PC-9 (cell line): ENCODE data around the gene KIFC3. TPM values are rescaled to one million over a fixed set of nuclear protein-coding genes. Genes with fewer than 3 reads are reported as not detected.

Source experiments
- BruUV-seq: library from RNA; stranded (reverse); fragments of 400-500 nt; replicated peaks from 2 replicates; lab custom pipeline; 2021; lab: Mats Ljungman, UMichigan
- CTCF ChIA-PET: fragments of 300-600 bp; sonication (Branson Sonifier 250); formaldehyde crosslinking; loops from one replicate; lab custom pipeline; 2022; ENCODE audit warnings: antibody characterized with exemption; lab: Charles Lee
- POLR2A ChIA-PET: fragments of 300-600 bp; sonication (Branson Sonifier 250); formaldehyde crosslinking; loops from one replicate; lab custom pipeline; 2022; ENCODE audit warnings: antibody characterized with exemption; ENCODE audit not compliant: unreplicated experiment; lab: Charles Lee
- DNase-seq, 2 experiments: peaks; one replicate each; pipeline versions ENCODE4 v3.0.0 to v3.0.0-alpha.2; 2015 to 2022; ENCODE audit warnings: mixed read lengths in 1 of 2
- H2AFZ ChIP-seq: fragments of 200-600 bp; sonication (generic); 2 replicates; pipeline ENCODE4 v1.8.1; 2017; ENCODE audit warnings: antibody characterized with exemption
- H3F3A ChIP-seq: fragments of 200-600 bp; sonication (generic); 2 replicates; pipeline ENCODE4 v1.8.1; 2017; ENCODE audit warnings: antibody characterized with exemption, mild to moderate bottlenecking, low read depth; ENCODE audit not compliant: insufficient read depth
- H3K27ac ChIP-seq: fragments of 200-600 bp; sonication (generic); 2 replicates; pipeline ENCODE4 v1.6.1; 2016; ENCODE audit warnings: mixed run types
- H3K27me3 ChIP-seq: fragments of 200-600 bp; sonication (generic); 2 replicates; pipeline ENCODE4 v1.6.1; 2016; ENCODE audit warnings: low read depth, mixed run types; ENCODE audit not compliant: insufficient read depth
- H3K36me3 ChIP-seq: fragments of 200-600 bp; sonication (generic); 2 replicates; pipeline ENCODE4 v1.6.1; 2016; ENCODE audit warnings: low read depth, mixed run types
- H3K4me1 ChIP-seq: fragments of 200-600 bp; sonication (generic); replicated peaks from 2 replicates; pipeline ENCODE4 v1.6.1; 2016; ENCODE audit warnings: mixed run types; ENCODE audit not compliant: insufficient read depth
- H3K4me2 ChIP-seq: fragments of 200-600 bp; sonication (generic); 2 replicates; pipeline ENCODE4 v1.6.1; 2017; ENCODE audit warnings: mixed run types
- H3K4me3 ChIP-seq: fragments of 200-600 bp; sonication (generic); 2 replicates; pipeline ENCODE4 v1.6.1; 2016; ENCODE audit warnings: mixed run types
- H3K79me2 ChIP-seq: fragments of 200-600 bp; sonication (generic); 2 replicates; pipeline ENCODE4 v1.6.1; 2017; ENCODE audit warnings: low read depth, mixed run types
- H3K9me2 ChIP-seq: fragments of 200-600 bp; sonication (generic); 2 replicates; pipeline ENCODE4 v1.8.1; 2017; ENCODE audit warnings: mild to moderate bottlenecking; ENCODE audit not compliant: insufficient read depth
- H3K9me3 ChIP-seq: fragments of 200-600 bp; sonication (generic); 2 replicates; pipeline ENCODE4 v1.8.1; 2016; ENCODE audit warnings: low read depth; ENCODE audit not compliant: insufficient read depth
- H4K20me1 ChIP-seq: fragments of 200-600 bp; sonication (generic); 2 replicates; pipeline ENCODE4 v1.8.1; 2017; ENCODE audit not compliant: insufficient read depth
- CTCF ChIP-seq: fragments of 200-600 bp; sonication (generic); conservative IDR thresholded peaks from 2 replicates; pipeline ENCODE4 v1.6.1; 2017; ENCODE audit warnings: mixed run types, antibody characterized with exemption, mild to moderate bottlenecking, moderate library complexity
- EZH2 ChIP-seq: fragments of 200-600 bp; sonication (generic); IDR thresholded peaks from 2 replicates; pipeline ENCODE4 v1.8.0; 2017; ENCODE audit warnings: antibody characterized with exemption, low read depth
- intact Hi-C: fragments of 100-400 bp; cut with micrococcal nuclease; formaldehyde crosslinking; loops from one replicate; pipeline ENCODE4 v1.10.0; 2022; ENCODE audit not compliant: unreplicated experiment
- total RNA-seq: library from RNA; stranded (reverse); gene quantifications from 2 replicates; pipeline ENCODE4 v1.2.3, GENCODE V29; 2021

KIFC3 gene
- total RNA-seq, 1 experiment from 2014 or later: 52.5 TPM

GRCh38 chr16:57828272-57829161 lies 26.2 kb upstream of the KIFC3 start:
- TF ChIP-seq EZH2: no peak
- 0 out of 2 replicates have a peak, but pooled peaks have one; percentile 25 for TF ChIP-seq CTCF
- Histone ChIP-seq H3K27me3 (no peaks in the 10 kb centered on the region), H3K4me2 (no peak overlapping the region), H3K4me1 (peaks cover 61% of the 10 kb centered on the region), H3K4me3 (no peak overlapping the region), H4K20me1 (no peaks in the 10 kb centered on the region), H3K79me2 (no peaks in the 10 kb centered on the region), H3K27ac (no peak overlapping the region), H2AFZ (no peak overlapping the region), H3K9me3 (no peaks in the 10 kb centered on the region), H3F3A (peaks cover 42% of the 10 kb centered on the region), H3K36me3 (no peaks in the 10 kb centered on the region), H3K9me2 (no peaks in the 10 kb centered on the region)
- ChIA-PET POLR2A (no interaction called here), CTCF (no interaction called here)
- intact Hi-C loops: no loop called here
- BruUV-seq: no TSS peak
- no peak for DNase-seq

- Histone ChIP-seq H3K9me2 (no peaks in the 10 kb centered on the region), H3K36me3 (no peaks in the 10 kb centered on the region), H3K4me2 (no peak overlapping the region), H2AFZ (no peak overlapping the region), H3K4me1 (peaks cover 75% of the 10 kb centered on the region), H3F3A (peaks cover 57% of the 10 kb centered on the region), H4K20me1 (no peaks in the 10 kb centered on the region), H3K79me2 (no peaks in the 10 kb centered on the region), H3K27ac (no peak overlapping the region), H3K9me3 (no peaks in the 10 kb centered on the region), H3K27me3 (no peaks in the 10 kb centered on the region), H3K4me3 (no peak overlapping the region)
- DNase-seq: no peak
- ChIA-PET CTCF (no interaction called here), POLR2A (no interaction called here)
- intact Hi-C loops: no loop called here
- BruUV-seq: no TSS peak
- TF ChIP-seq CTCF (no peak), EZH2 (no peak)
Measured at GRCh38 chr16:57826706-57827625, 24.7 kb upstream of the KIFC3 start.

- no peak for DNase-seq
- Histone ChIP-seq H3K27ac (peak overlapping the region; percentile 87), H3K4me2 (0 out of 2 replicates have a peak overlapping the region, but pooled peaks have one; percentile 59), H3K27me3 (no peaks in the 10 kb centered on the region), H3K9me3 (no peaks in the 10 kb centered on the region), H4K20me1 (no peaks in the 10 kb centered on the region), H3K9me2 (no peaks in the 10 kb centered on the region), H3K36me3 (no peaks in the 10 kb centered on the region), H3K4me1 (peaks cover 75% of the 10 kb centered on the region), H3F3A (peaks cover 56% of the 10 kb centered on the region), H2AFZ (no peak overlapping the region), H3K79me2 (no peaks in the 10 kb centered on the region), H3K4me3 (no peak overlapping the region)
- BruUV-seq: no TSS peak
- intact Hi-C loops: no loop called here
- CTCF ChIA-PET: no interaction called here
- POLR2A ChIA-PET: no interaction called here
- TF ChIP-seq EZH2 (no peak), CTCF (no peak)
Measured at GRCh38 chr16:57826052-57826451, 23.8 kb upstream of the KIFC3 start.
